Motor neuron (in vitro differentiated cells): ENCODE measurements around the gene ACP7. TPM values are rescaled to one million over a fixed set of nuclear protein-coding genes. Genes with fewer than 3 reads are reported as not detected.

ENCODE experiments used
- ATAC-seq, 8 experiments: fragments of 200-7000 bp; cut with Tn5 transposase; replicated peaks in 6 of 8; 2 replicates each; pipeline ENCODE4 v1.8.0; 2021; ENCODE audit warnings: mild to moderate bottlenecking in 8 of 8, moderate library complexity in 8 of 8
- H3K27ac ChIP-seq, 2 donors: fragments of 250-450 bp; sonication (Bioruptor Pico); 2 replicates each; pipeline ENCODE4 v1.9.0; 2021; ENCODE audit warnings: antibody characterized with exemption in 2 of 2, mild to moderate bottlenecking in 2 of 2, moderate library complexity in 1 of 2
- H3K4me1 ChIP-seq, 2 donors: fragments of 250-450 bp; sonication (Bioruptor Pico); replicated peaks in 1 of 2; 2 replicates each; pipeline ENCODE4 v1.6.1; 2021; ENCODE audit warnings: antibody characterized with exemption in 2 of 2, mild to moderate bottlenecking in 2 of 2, moderate library complexity in 1 of 2
- H3K4me3 ChIP-seq, 5 donors: fragments of 250-450 bp; sonication (Bioruptor Pico); 2 replicates each; pipeline ENCODE4 v1.9.0; 2021; ENCODE audit warnings: antibody characterized with exemption in 5 of 5, mild to moderate bottlenecking in 5 of 5, moderate library complexity in 4 of 5
- WGBS, 10 experiments: fragments of 450-650 bp; shearing (Covaris generic); methylation state at CpG; one replicate each; pipeline ENCODE4 v1.0.0; 2022; 5-methylcytosine and 5-hydroxymethylcytosine counted together
- in situ Hi-C, 9 experiments: fragments of 400-800 bp; cut with MboI; loops; one replicate each; pipeline ENCODE4 v1.15.0; 2021; ENCODE audit warnings: low sequenced_read_pairs in 9 of 9, low pct_unique_long_range_greater_than_20kb in 2 of 9; ENCODE audit not compliant: unreplicated experiment in 9 of 9
- total RNA-seq, 8 experiments: library from RNA; unstranded; fragments of 300-600 nt; gene quantifications; 2 replicates each; pipeline versions ENCODE4 v1.2.3 to v1.2.4, GENCODE V29; 2022

Gene ACP7
- total RNA-seq, 8 experiments from 2014 or later = 0.07 to 0.42 (median 0.15) TPM; not detected in 3

DNA sequence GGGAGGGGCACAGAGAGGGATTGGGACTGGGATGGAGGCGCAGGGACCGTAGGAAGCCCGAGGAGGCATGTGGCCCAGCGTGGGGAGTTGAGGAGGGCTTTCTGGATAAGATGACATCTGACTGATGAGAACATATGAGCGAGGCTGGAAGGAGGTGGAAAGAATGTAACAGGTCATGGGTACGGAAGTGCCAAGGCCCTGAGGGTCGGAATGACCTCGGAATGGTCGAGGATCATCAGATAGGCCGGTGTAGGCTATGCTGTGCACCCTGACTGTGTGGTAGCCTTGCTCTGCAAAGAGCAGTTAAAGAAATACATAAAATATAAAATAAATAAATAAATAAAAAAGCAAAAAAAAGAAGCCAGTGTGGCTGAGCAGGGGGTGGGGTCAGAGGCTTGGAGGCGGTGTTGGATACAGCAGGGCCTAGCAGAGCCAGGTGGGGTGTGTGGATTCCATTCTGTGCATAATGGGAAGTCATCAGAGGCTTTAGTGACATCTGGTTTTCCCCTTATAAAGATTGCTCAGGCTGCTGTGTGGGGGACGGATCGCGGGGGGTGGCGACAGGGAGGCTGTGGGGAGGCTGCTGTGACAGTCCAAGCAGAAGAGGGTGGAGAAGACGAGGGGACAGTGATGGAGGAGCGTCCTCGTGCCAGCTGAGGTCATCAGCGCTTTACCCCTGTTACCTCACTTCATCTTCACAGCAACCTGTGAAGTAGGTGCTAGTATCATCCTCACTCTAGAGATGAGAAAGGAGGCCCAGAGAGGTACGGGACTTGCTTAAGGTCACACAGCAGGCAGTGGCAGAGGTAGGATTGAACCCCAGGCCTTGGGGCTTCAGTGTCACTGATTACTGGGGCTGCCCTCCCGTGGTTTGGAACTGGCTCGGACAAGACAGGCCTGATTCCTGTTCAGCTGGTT, 46.4 kb downstream of the ACP7 start:
- no peak for ATAC-seq
- 83 to 100% (median 89%) methylated on average over 1 to 11 of the region's 22 CpGs; no CpG with 5 or more reads in 3 of the 10 experiments for WGBS, 10 experiments
- H3K4me3 ChIP-seq = no peak overlapping the region
- H3K27ac ChIP-seq = peak overlapping the region in 1 of 2 donors; percentile 55
- in situ Hi-C loops = no loop called here
- H3K4me1 ChIP-seq = peaks cover 44 to 47% of the 10 kb centered on the region in 2 donors

DNA sequence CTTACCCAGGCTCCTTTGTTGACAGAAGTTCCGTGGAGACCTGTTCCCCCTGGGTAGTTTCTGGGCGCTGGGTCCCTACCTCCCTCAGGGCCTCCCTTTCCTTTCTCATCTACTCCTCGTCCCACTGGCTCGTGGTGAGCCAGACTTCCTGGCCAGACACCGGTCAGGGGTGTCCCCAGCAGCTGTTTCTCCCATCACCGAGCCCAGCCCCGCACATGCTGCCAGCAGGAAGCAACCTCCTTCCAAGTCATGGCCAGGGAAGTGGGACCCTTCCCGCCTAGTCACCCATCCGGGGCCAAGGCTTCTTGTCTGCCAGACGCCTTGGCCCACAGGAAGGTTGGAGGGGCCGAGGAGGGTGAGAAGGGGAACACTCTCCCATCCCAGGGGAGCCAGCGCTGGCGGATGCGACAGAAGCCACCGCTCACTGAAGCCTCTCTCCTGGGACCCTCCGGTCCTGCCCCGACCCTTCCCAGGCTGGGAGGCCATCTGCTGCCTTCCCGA, 47.1 kb downstream of the ACP7 start:
- in situ Hi-C loops = no loop called here
- peak in 4 of 8 experiments; percentile 13 to 37 (median 28) for ATAC-seq
- H3K27ac ChIP-seq = peak overlapping the region in 1 of 2 donors; percentile 55
- H3K4me1 ChIP-seq = peaks cover 44 to 47% of the 10 kb centered on the region in 2 donors
- H3K4me3 ChIP-seq = no peak overlapping the region
- WGBS, 10 experiments = 55 to 100% (median 69%) methylated on average over 1 to 5 of the region's 18 CpGs; no CpG with 5 or more reads in 4 of the 10 experiments

DNA sequence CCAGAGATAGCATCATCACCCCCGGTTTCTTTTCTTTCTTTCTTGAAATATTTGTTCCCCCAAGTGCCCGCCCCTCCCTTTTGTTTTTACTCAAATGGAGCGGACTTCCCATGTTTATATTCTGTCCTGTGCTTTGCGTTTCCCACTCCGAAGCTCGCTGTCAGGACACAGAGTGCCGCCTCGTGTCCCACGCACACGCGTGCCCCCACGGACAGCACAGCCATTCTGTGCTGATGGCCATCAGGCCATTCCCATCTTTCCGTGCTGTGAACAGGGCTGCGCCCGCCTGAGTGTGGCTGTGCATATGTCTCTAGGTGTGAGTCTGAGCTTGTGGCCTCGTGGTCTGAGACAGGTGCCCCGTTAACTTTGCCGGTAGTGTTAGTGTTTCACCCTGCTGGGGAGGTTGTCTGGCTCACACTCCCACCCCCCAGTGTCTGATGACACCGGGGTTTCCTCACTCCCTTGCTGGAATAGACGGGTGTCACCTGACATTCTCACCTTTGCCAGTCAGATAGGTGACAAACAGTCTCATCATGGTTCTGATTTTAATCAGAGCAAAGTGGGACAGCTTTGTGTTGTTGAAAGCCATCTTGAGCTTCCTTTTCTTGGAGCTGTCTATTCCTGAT, 48.3 kb downstream of the ACP7 start:
- peaks cover 33 to 37% of the 10 kb centered on the region in 2 donors for H3K4me1 ChIP-seq
- peak in 4 of 8 experiments; percentile 9 to 12 (median 11) for ATAC-seq
- 63 to 100% (median 91%) methylated on average over 1 to 4 of the region's 20 CpGs; no CpG with 5 or more reads in 4 of the 10 experiments for WGBS, 10 experiments
- no peak overlapping the region for H3K4me3 ChIP-seq
- H3K27ac ChIP-seq = no peak overlapping the region
- in situ Hi-C loops = no loop called here

DNA sequence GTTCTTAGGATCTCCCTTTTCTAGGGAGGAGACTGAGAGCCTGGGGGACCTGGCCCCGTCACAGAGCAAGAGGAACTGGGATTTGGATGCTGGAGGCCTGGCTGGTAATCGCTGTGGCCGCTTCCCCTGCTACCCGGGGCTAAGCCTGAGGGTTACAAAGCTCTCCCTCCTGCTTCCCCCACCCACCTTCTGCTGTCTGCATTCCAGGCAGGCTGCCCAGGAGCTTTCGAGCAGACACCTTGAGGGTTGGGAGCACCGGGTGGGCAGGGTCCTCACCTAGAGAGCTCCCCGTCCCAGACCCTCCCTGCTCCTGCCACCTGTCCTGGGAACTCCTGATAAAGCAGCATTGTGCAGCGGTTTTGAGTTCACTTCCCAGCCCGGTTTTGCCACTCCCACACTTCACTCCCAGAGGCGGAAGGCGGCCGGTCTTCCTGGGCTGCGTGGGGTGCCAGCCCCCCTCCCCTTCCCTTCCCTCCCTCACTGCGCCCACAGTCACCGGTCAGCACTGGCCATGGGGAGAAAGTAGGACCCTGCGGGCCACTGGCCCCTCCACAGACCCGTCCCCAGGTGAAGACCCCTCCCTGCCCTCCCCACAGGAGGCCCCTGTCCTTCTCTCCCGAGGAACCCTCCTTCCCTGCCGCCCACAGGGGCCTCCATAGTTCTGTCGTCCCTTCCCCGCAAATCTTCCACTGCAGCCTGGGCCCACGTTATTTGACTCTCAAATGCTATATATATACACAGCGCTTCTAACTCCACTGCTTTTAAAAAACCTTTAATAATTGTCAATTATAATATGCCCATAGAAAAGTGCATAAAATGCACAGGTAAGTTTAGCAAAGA, 49.5 kb downstream of the ACP7 start:
- WGBS, 10 experiments = 47 to 100% (median 80%) methylated on average over 1 to 3 of the region's 23 CpGs; no CpG with 5 or more reads in 7 of the 10 experiments
- in situ Hi-C loops = no loop called here
- no peak overlapping the region for H3K4me3 ChIP-seq
- H3K4me1 ChIP-seq = peaks cover 31 to 34% of the 10 kb centered on the region in 2 donors
- peak in 5 of 8 experiments; percentile 39 to 45 (median 43) for ATAC-seq
- H3K27ac ChIP-seq = no peak overlapping the region

DNA sequence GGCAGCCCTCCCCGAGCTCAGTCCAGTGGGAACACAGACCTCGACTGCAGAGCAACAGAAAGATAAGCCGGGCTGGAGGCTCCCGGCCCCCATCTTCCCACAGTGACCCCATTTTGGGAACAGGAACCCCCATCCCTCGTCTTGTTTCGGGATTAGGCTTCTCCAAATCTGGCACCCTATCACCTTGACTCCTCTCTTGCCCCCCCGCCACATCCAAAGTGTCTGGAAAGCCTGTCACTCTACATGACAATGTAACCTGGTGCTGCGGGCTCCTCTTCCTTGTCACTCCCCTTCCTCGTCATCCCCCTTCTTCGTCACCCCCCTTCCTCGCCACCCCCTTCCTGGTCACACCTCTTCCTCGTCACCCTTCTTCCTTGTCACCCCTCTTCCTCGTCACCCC, 51.5 kb downstream of the ACP7 start:
- WGBS, 10 experiments = 100% methylated on average over 1 of the region's 13 CpGs; no CpG with 5 or more reads in 9 of the 10 experiments
- no peak for ATAC-seq
- Histone ChIP-seq H3K27ac (no peak overlapping the region), H3K4me1 (peaks cover 44 to 49% of the 10 kb centered on the region in 2 donors), H3K4me3 (no peak overlapping the region)
- in situ Hi-C loops = no loop called here

DNA sequence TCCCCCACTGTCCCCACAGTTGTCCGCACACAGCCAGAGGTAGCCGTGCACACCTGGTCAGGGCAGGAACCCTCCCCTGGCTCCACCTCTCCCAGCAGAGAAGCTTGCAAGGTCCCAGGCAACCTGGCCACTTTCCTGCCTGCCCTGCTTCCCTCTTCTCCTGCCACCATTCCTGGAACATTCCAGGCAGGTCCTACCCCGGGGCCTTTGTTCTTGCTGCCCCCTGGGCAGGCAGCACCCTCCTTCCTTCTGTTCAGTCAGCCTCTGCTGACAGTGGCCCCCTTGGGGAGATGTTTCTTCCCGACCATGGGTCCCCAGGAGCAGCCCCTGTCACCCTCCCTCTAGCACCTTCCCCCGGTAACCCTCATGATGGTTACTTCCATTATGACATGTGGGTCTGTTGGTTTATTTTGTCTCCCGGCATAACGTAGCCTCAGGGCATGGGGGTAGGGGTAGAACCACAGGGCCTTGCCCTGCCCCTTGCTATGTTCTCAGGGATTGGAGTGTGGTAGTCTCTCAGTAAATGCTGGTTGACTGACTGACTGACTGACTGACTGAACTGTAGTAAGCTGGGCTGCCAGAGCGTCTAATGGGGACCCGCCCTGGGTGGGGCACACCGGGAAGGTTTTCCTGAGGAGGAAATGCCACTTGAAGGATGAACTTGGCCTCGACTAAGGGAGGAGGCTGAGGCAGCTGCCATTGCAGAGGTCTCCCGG, 52.2 kb downstream of the ACP7 start:
- ATAC-seq = peak in 3 of 8 experiments; percentile 75 to 93 (median 87)
- WGBS, 10 experiments = 20 to 83% (median 63%) methylated on average over 1 to 4 of the region's 12 CpGs; no CpG with 5 or more reads in 7 of the 10 experiments
- in situ Hi-C loops = no loop called here

DNA sequence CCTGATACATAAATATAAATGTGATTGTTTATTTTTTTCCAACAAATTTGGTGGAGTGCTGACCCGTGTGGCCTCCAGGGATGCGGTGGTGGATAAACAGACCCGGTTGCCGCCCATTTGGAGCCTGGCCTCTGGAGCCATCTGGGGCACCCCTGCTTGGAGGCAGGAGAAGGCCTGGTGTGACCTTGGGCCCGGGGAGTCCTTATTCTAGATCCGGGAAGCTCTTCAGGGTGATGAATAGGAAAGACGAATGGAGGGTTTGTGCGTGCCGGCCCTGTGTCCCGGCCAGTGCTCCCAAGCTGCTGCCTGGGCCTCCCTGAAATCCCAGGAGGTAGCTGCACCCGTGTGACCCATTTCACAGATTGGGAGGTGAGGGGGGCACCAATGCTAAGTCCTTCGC, 53.0 kb downstream of the ACP7 start:
- Histone ChIP-seq H3K27ac (no peak overlapping the region), H3K4me1 (peaks cover 37 to 40% of the 10 kb centered on the region in 2 donors), H3K4me3 (no peak overlapping the region)
- 90 to 100% (median 90%) methylated on average over 1 to 8 of the region's 12 CpGs; no CpG with 5 or more reads in 7 of the 10 experiments for WGBS, 10 experiments
- no peak for ATAC-seq
- in situ Hi-C loops = no loop called here

More for the DNA sequence above, 52.2 kb downstream of the ACP7 start:
- Histone ChIP-seq H3K4me3 (no peak overlapping the region), H3K4me1 (peaks cover 43 to 44% of the 10 kb centered on the region in 2 donors), H3K27ac (no peak overlapping the region)

DNA sequence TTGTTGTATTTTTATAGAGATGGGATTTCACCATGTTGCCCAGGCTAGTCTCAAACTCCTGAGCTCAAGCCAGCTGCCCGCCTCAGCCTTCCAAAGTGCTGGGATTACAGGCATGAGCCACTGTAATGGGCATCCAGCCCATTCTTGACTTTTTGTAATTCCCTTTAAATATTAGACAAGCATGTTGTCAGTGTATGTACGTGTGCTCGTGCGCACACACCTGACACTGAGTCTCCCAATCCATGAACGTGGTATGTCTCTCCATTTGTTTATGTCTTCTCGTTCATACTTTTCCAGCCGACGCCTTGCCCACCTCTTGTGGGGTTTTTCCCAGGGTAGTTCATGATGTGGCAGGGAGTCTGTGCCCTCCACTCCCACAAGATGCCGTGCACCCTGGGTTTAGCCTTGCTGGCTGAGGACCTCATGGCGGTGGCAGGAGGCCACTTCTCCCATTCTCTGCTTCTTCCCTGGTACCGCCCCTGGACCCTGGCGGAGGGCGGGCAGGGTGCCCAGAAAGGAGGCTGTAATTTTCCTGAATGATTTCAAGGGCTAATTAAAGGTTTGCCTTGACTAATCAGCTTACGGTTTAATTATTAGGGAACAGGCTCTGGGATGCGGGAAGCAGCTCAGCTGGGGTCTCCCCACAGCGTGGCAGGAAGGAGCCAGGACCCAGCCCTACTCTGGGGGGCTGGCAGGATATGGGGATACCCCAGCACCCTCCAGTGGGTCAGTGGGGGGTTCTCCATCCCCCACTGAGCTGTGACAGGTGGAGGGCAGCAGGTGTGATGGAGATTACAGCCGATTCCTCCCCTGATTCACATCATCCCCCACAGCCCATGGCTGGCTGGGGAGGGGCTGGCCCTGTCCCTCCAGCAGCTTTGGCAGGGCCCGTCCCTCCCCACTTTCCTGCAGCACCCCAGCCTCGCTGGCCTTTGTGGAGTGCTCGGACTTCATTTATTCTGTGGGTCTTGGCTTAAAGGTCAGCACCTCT, 54.3 kb downstream of the ACP7 start:
- in situ Hi-C loops = no loop called here
- Histone ChIP-seq H3K4me3 (no peak overlapping the region), H3K27ac (no peak overlapping the region), H3K4me1 (peaks cover 26 to 33% of the 10 kb centered on the region in 2 donors)
- no peak for ATAC-seq
- 20 to 100% (median 88%) methylated on average over 1 to 8 of the region's 20 CpGs; no CpG with 5 or more reads in 2 of the 10 experiments for WGBS, 10 experiments

DNA sequence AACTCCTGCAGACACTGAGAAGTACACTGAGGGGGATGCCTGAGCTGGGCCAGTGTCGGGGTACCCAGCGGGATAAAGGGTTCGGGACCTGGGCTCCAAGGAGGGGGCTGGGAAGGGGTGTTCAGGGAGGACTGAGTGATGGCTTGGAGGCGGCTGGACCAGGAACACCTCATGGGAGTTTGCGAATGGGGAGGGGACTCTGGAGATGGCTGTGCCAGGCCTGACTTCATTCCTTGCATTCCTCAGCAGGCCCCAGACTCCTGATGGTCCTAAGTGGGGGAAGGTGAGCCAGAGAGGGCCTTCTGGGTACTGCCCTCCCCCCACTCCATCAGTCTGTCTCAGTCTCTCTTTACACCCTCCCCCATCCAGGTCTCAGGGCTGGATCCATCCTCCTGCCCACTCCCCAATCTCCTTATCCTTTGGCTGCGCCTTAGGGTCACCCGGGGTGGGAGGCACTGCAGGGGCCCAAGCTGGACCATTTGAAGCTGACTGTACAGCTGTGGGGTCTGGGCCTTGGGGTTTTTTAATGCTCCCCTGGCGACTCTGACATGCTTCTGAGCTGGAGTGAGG, 55.2 kb downstream of the ACP7 start:
- in situ Hi-C loops = no loop called here
- 77 to 100% (median 82%) methylated on average over 2 to 4 of the region's 8 CpGs; no CpG with 5 or more reads in 7 of the 10 experiments for WGBS, 10 experiments
- Histone ChIP-seq H3K4me1 (peaks cover 22 to 31% of the 10 kb centered on the region in 2 donors), H3K27ac (peak overlapping the region in 1 of 2 donors; percentile 71), H3K4me3 (no peak overlapping the region)
- ATAC-seq = peak in 2 of 8 experiments; percentile 9 to 12

DNA sequence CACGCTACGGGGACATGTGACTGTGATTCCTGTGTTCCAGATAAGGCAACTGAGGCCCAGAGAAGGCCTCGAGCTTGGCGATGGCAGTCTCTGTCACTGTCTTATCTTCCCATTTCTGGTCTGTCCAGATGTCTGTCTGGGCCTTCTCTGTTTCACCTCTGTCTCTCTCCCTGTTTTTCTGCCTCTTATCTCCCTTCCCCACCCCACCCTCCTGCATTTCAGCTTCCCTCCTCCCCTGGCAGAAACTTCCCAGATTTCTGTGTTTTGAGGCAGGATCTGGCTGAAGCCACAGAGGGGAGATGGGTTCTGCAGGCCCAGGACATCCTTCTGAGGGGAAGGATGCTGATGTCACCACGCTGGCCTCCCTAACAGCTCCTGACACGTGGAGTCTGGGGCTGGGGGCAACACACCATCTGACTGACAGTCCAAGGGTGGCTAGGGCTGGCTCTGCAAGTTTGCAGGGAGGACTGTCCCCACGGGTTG, 55.8 kb downstream of the ACP7 start:
- WGBS, 10 experiments = 67 to 100% (median 80%) methylated on average over 2 to 4 of the region's 7 CpGs; no CpG with 5 or more reads in 7 of the 10 experiments
- Histone ChIP-seq H3K4me1 (peaks cover 25 to 37% of the 10 kb centered on the region in 2 donors), H3K4me3 (no peak overlapping the region), H3K27ac (peak overlapping the region; percentile 8 to 71)
- in situ Hi-C loops = no loop called here
- ATAC-seq = peak in 5 of 8 experiments; percentile 79 to 91 (median 89)
